Right ventricle myocardium superior (tissue), 1 donor: ENCODE results near the gene TCOF1. TPM values are rescaled to one million over a fixed set of nuclear protein-coding genes. Genes with fewer than 3 reads are reported as not detected.
A peak's percentile ranks its signal among the peaks of the same experiment; 100 is the strongest.

Experiments used
- ATAC-seq: fragments of 200-7000 bp; cut with Tn5 transposase; one replicate; pipeline ENCODE4 v1.9.1; 2020; ENCODE audit warnings: mild to moderate bottlenecking; ENCODE audit not compliant: poor library complexity
- DNase-seq: peaks from one replicate; pipeline ENCODE4 v3.0.0-alpha.2; 2020
- intact Hi-C: fragments of 100-400 bp; cut with DNase I; formaldehyde crosslinking; loops from one replicate; pipeline ENCODE4 v1.11.2; 2022
- total RNA-seq: library from RNA; stranded (reverse); fragmentation: NEBNext Ultra II Directional; extraction: Animal tissue kit (Norgen Biotek cat#: 25700); gene quantifications from one replicate; pipeline ENCODE4 v1.2.1, GENCODE V29; 2021
- donor health status: DM: no; HTN: yes; CAD: no; lungs with severe emphysema.

The TCOF1 gene
- total RNA-seq, 1 donor from 2014 or later: 17.3 TPM

GRCh38 chr5:150398722-150399523 lies 41.4 kb downstream of the TCOF1 start:
- DNase-seq (no peak), ATAC-seq (no peak)
- intact Hi-C loops: no loop called here

DNA sequence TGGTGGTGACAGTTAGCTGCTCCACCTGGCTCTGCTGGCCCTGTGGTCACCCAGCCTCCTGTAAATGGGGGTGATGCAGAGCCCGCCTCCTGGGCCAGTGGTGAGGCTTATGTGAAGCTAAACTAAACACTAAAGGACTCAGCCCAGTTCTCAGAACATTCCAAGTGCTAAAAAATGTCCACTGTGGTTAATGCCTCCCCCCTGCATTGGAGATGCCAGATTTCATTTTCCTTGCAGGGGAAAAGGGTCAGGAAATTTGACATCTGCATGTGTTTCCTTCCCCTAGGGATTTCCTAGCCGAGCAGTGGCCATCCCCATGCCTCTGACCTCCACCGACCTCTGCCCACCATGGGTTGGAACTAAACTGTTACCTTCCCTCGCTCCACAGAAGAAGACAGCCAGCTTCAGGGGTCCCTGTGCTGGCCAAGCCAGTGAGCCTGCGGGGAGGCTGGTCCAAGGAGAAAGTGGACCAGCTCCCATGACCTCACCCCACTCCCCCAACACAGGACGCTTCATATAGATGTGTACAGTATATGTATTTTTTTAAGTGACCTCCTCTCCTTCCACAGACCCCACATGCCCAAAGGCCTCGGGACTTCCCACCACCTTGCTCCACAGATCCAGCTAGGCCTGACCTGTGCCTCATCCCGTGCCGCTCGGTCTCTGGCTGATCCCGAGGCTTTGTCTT lies 42.2 kb downstream of the TCOF1 start:
- intact Hi-C loops: loop anchor here (5.0 kb wide), 1 partner anchor 38 kb away; no protein-coding TSS in a partner anchor

GRCh38 chr5:150400316-150401075 lies 43.0 kb downstream of the TCOF1 start:
- ATAC-seq: no peak
- DNase-seq: no peak
- intact Hi-C loops: loop anchor here (5.0 kb wide), 1 partner anchor 37 kb away; no protein-coding TSS in a partner anchor

More for the DNA sequence above, 42.2 kb downstream of the TCOF1 start:
- no peak for DNase-seq
- no peak for ATAC-seq

- ATAC-seq (no peak), DNase-seq (no peak)
- intact Hi-C loops: loop anchor here (5.0 kb wide), 1 partner anchor 36 kb away; no protein-coding TSS in a partner anchor
Observed at GRCh38 chr5:150401076-150401375, 43.5 kb downstream of the TCOF1 start.

DNA sequence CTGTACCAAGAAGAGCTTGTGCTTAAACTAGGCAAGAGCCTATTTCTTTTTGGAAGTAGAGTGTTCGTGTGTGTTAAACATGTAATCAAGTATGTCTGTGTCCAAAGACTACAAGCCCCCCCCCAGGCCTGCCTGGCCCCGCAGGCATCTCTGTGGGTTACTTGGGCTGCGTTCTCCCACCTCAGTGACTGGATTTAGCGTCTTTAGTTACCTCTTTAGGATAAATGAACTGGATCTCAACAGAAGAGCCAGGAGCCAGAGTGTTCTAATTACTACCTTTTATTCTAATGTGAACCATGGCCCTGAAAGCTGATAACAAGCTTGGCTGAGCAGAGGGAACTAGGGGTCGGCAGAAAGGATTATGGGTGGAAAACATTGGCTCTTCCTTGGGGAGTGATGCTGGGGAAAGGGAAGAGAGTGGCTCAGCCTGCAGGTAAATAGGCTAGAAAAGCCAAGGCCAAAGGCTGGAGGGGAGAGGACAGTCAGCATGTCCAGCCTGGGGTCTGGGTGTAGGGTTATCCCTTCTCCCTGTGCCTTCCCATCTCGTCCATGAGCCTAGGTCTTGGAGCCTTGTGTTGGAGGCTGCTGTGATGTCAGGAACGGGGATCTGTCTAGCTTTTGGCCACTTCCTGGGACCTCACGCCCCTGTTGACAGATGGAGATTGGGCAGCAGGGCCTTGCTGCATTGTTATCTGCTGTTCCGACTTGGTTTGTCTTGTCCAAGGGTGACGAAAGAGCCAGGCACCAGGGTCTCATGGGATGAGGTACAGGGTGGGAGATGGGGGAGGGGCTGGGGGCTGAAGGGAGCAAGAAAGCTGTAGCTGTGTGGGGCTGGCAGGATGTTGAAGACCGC lies 44.1 kb downstream of the TCOF1 start:
- ATAC-seq: no peak
- no peak for DNase-seq
- intact Hi-C loops: loop anchor here (5.0 kb wide), 1 partner anchor 36 kb away; no protein-coding TSS in a partner anchor

GRCh38 chr5:150402229-150402773 lies 44.8 kb downstream of the TCOF1 start:
- ATAC-seq: no peak
- no peak for DNase-seq
- intact Hi-C loops: loop anchor here (5.0 kb wide), 1 partner anchor 35 kb away; no protein-coding TSS in a partner anchor

GRCh38 chr5:150402901-150403342 lies 45.4 kb downstream of the TCOF1 start:
- DNase-seq (no peak), ATAC-seq (no peak)
- intact Hi-C loops: loop anchor here (5.0 kb wide), 1 partner anchor 34 kb away; no protein-coding TSS in a partner anchor

DNA sequence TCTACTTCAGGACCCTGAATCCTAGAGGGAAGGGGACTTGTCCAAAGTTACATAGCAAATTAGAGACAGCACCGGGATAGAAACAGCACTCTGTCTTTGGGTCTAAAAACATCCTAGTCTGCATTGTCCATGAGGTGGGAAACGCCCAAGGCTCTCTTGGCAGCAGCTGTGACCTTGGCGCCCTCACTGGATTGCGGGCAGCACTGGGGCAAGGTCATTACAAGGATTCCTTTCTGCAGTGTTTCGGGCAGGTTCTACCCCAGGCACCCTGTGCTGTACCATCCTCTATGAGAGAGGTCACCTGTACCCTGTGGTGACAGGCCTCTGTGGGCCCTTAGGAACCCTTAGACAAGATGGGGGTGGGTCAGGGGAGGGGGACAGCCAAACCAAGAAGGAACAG lies 46.6 kb downstream of the TCOF1 start:
- DNase-seq (no peak), ATAC-seq (peak; percentile 59)
- intact Hi-C loops: loop anchor here (5.0 kb wide), 1 partner anchor 33 kb away; no protein-coding TSS in a partner anchor

GRCh38 chr5:150404535-150404934 lies 47.0 kb downstream of the TCOF1 start:
- DNase-seq: no peak
- no peak for ATAC-seq
- intact Hi-C loops: loop anchor here (5.0 kb wide), 1 partner anchor 33 kb away; no protein-coding TSS in a partner anchor

DNA sequence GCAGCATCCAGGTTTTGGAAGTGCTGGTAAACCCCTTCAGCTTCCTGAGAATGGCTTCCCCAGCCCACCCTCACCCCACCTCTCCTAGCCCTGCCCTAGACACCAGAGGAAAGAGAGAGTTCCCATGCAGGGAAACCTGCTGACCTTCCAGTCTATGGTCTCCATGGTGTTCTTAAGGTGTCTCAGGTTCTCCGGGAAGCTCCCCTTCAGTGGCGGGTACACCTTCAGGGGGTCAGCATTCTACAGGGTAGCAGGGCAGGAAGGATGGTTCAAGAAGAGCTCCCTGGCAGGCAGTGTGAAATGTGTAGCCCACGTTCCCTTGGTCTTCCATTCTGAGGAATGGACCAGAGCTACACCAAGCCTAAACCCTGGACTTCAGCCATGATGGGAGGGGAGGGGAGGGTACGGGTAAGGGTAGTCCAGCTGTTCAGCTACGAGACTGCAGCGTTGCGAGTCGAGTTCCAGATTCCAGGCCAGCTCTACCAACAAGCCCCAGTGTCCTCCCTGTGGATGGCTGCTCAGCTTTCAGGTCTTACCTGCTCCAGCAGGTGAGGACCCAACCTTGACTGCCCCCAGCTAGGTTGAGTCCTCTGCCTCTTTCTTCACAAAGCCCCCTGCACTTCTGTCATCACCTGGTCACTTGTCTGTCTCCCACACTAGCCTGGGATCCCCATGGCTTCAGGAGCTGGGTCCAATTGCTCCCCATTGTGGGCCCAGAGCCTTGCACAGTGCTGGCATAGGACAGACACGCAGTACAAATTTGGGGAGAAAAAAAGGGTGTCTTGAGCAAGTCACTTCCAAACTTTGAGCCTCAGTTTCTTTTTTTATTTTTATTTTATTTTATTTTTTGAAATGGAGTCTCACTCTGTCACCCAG lies 47.7 kb downstream of the TCOF1 start:
- no peak for DNase-seq
- intact Hi-C loops: loop anchor here (5.0 kb wide), 1 partner anchor 32 kb away; no protein-coding TSS in a partner anchor
- ATAC-seq: no peak

DNA sequence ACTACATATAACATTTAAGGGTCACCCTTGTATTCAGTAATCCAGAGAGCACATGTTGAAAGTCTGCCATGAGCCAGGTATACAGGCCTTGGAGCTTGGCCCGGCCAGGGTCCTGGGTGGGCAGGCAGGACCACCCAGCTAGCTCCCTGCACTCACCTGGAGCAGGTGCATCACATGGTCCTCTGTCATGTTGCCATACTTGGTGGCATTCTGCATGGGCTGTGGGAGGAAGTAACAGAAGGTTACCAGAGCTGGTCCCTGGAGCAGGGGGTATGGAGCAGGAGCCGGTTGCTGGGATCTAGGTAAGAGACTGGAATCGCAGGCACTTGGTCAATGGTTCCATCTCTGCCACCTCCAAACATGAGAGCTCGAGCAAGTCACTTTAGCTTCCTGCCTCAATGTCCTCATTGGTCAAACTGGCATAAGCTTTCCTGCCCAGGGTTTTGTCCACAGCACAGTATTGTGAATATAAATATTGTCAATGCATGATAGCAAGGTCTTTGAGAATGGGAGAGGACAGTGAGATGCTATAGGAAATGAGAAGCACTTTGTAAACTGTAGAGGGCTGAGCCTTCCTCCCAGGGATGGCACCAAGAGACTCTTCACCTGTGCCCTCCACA lies 48.7 kb downstream of the TCOF1 start:
- ATAC-seq: no peak
- intact Hi-C loops: no loop called here
- DNase-seq: no peak

DNA sequence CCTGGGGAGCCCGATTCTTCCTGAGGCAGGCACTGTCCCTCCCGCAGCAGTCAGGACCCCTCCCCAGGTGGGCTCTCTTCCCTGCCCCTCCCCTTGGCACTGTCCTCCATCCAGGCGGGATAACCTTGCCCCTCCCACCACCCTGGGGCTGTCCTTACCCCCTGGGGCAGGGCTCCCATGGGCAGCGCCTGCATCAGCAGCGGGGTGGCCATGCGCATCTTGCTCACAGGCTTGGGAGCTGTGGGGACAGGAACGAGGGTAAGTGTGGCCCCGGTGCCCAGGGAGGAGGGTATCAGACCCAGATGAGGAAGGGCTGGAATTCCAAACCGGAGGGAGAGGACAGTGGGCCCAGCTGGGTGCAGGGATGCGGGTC lies 49.2 kb downstream of the TCOF1 start:
- DNase-seq: no peak
- intact Hi-C loops: no loop called here
- no peak for ATAC-seq

DNA sequence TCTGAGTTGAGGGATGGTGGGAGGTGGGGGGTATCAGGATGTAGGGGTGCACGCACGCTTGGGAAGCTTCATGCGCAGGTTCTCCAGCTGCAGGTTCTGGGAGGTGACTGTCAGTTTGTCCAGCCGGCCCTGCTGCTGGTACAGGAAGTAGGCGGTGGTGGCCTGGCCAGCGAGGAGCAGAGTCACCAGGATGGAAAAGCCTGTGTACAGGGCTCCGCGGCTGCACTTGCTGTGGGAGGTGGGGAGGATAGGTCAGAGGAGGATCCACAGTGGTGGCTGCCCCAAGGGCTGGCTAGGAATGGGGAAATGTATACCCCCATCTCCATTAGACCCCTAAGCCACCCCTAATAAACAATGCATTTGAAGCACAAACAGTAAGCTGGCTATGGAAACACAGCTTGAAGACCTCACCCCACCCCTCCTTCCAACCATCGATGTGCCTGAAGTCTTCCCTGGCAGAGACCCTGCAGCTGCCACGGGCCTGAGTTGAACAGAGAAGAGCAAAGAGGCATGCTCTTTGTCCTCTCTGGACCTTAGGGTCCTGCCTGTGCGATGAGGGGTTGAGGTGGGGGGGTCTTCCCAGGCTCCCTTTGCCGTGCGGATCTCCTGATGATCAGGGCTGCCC lies 49.7 kb downstream of the TCOF1 start:
- ATAC-seq (no peak), DNase-seq (no peak)
- intact Hi-C loops: no loop called here

GRCh38 chr5:150408231-150408943 lies 50.9 kb downstream of the TCOF1 start:
- no peak for ATAC-seq

GRCh38 chr5:150409638-150410523 lies 52.4 kb downstream of the TCOF1 start:
- intact Hi-C loops: no loop called here
- ATAC-seq (peak; percentile 92), DNase-seq (peak; percentile 78)

More at GRCh38 chr5:150408231-150408943, 50.9 kb downstream of the TCOF1 start:
- DNase-seq: no peak
- intact Hi-C loops: no loop called here
